H1 (cell line): ENCODE results near the gene WDR7. TPM values are rescaled to one million over a fixed set of nuclear protein-coding genes. Genes with fewer than 3 reads are reported as not detected.

Source experiments
- CTCF ChIA-PET: fragments of 300-600 bp; sonication (Branson Sonifier 250); formaldehyde crosslinking; loops from one replicate; lab custom pipeline; 2021; ENCODE audit not compliant: partially characterized antibody; lab: Charles Lee
- POLR2A ChIA-PET: fragments of 300-600 bp; sonication (Branson Sonifier 250); formaldehyde crosslinking; loops from one replicate; lab custom pipeline; 2021; ENCODE audit warnings: inconsistent platforms; ENCODE audit not compliant: partially characterized antibody; lab: Charles Lee
- DNase-seq, 2 experiments: peaks; one replicate each; pipeline versions ENCODE4 v3.0.0 to v3.0.0-alpha.2; 2010 to 2022; ENCODE audit warnings: low spot score in 2 of 2, low read depth in 1 of 2, mixed read lengths in 1 of 2
- FAIRE-seq: peaks from 2 replicates; lab custom pipeline; 2011; peaks lifted over from hg19 to GRCh38; lab: Jason Lieb, UNC
- H2AFZ ChIP-seq: 2 replicates; pipeline ENCODE4 v1.8.1; 2012; ENCODE audit warnings: low read length, inconsistent platforms
- H2AK5ac ChIP-seq: 2 replicates; pipeline ENCODE4 v1.6.1; 2013; ENCODE audit warnings: low read depth, low read length
- H2BK120ac ChIP-seq: replicated peaks from 2 replicates; pipeline ENCODE3; 2013; ENCODE audit warnings: low read depth, low read length, inconsistent platforms
- H2BK12ac ChIP-seq: 2 replicates; pipeline ENCODE4 v1.6.1; 2013; ENCODE audit warnings: low read depth, low read length
- H2BK15ac ChIP-seq: 2 replicates; pipeline ENCODE4 v1.6.1; 2013; ENCODE audit warnings: low read length
- H2BK20ac ChIP-seq: 2 replicates; pipeline ENCODE4 v1.6.1; 2013; ENCODE audit warnings: low read length
- H2BK5ac ChIP-seq: 2 replicates; pipeline ENCODE4 v1.6.1; 2013; ENCODE audit warnings: low read depth, low read length
- H3K14ac ChIP-seq: 2 replicates; pipeline ENCODE4 v1.6.1; 2013; ENCODE audit warnings: inconsistent platforms; ENCODE audit not compliant: insufficient read length
- H3K18ac ChIP-seq: 2 replicates; pipeline ENCODE4 v1.6.1; 2013; ENCODE audit warnings: low read length; ENCODE audit errors: extremely low read depth
- H3K23ac ChIP-seq: 2 replicates; pipeline ENCODE4 v1.6.1; 2013; ENCODE audit warnings: inconsistent platforms; ENCODE audit not compliant: insufficient read length
- H3K23me2 ChIP-seq: 2 replicates; pipeline ENCODE4 v1.6.1; 2013; ENCODE audit warnings: low read depth, low read length
- H3K27ac ChIP-seq: 2 replicates; pipeline ENCODE4 v1.6.1; 2011; ENCODE audit warnings: low read depth, low read length, inconsistent platforms
- H3K27me3 ChIP-seq, 4 experiments: replicated peaks in 1 of 4; 1 replicate in 1 of 4; 2 replicates in 3 of 4; pipeline versions ENCODE4 v1.6.1 to v1.8.1; 2011 to 2013; ENCODE audit warnings: low read length in 3 of 4, mild to moderate bottlenecking in 3 of 4, inconsistent platforms in 2 of 4, mixed read lengths in 2 of 4, moderate library complexity in 1 of 4; ENCODE audit not compliant: control insufficient read depth in 3 of 4, insufficient read depth in 3 of 4; ENCODE audit errors: extremely low read depth in 1 of 4
- H3K36me3 ChIP-seq, 4 experiments: 2 replicates each; pipeline versions ENCODE4 v1.6.1 to v1.8.1; 2011 to 2013; ENCODE audit warnings: mild to moderate bottlenecking in 4 of 4, low read length in 3 of 4, moderate library complexity in 2 of 4, control low read depth in 1 of 4, inconsistent platforms in 1 of 4; ENCODE audit not compliant: insufficient read depth in 4 of 4, control insufficient read depth in 2 of 4
- H3K4ac ChIP-seq: replicated peaks from 2 replicates; pipeline ENCODE3; 2013; ENCODE audit warnings: low read length, low read depth, mixed read lengths, inconsistent platforms; ENCODE audit not compliant: insufficient read length
- H3K4me1 ChIP-seq, 4 experiments: replicated peaks in 1 of 4; 1 replicate in 1 of 4; 2 replicates in 3 of 4; pipeline versions ENCODE4 v1.6.1 to v1.8.1; 2011 to 2013; ENCODE audit warnings: low read length in 3 of 4, inconsistent platforms in 2 of 4, mixed read lengths in 1 of 4; ENCODE audit not compliant: insufficient read depth in 4 of 4, control insufficient read depth in 3 of 4
- H3K4me2 ChIP-seq, 2 experiments: 2 replicates each; pipeline versions ENCODE4 v1.6.1 to v1.8.1; 2011 to 2013; ENCODE audit warnings: low read depth in 2 of 2, low read length in 2 of 2, control low read depth in 1 of 2, inconsistent platforms in 1 of 2, mild to moderate bottlenecking in 1 of 2; ENCODE audit not compliant: insufficient read depth in 1 of 2
- H3K4me3 ChIP-seq, 4 experiments: fragments of 200-600, 300-600 bp in 1 of 4; sonication (generic), shearing (Covaris generic), sonication (Bioruptor Twin) in 1 of 4; 2 replicates each; pipeline versions ENCODE4 v1.5.1 to v1.8.1; 2011 to 2016; ENCODE audit warnings: low read length in 4 of 4, low read depth in 3 of 4, control low read depth in 2 of 4, inconsistent platforms in 2 of 4, mild to moderate bottlenecking in 2 of 4, mixed read lengths in 1 of 4, moderate library complexity in 1 of 4; ENCODE audit not compliant: insufficient read depth in 2 of 4; ENCODE audit errors: extremely low read depth in 1 of 4
- H3K56ac ChIP-seq: replicated peaks from 2 replicates; pipeline ENCODE3; 2013; ENCODE audit warnings: low read depth, mild to moderate bottlenecking, mixed read lengths, low read length, inconsistent platforms; ENCODE audit not compliant: insufficient read length
- H3K79me1 ChIP-seq: 2 replicates; pipeline ENCODE4 v1.6.1; 2013; ENCODE audit warnings: low read depth, low read length, control low read depth
- H3K79me2 ChIP-seq, 2 experiments: 2 replicates each; pipeline versions ENCODE4 v1.6.1 to v1.8.1; 2012 to 2013; ENCODE audit warnings: low read length in 2 of 2, mild to moderate bottlenecking in 2 of 2, inconsistent platforms in 1 of 2; ENCODE audit not compliant: insufficient read depth in 2 of 2, control insufficient read depth in 1 of 2
- H3K9ac ChIP-seq, 4 experiments: replicated peaks in 1 of 4; 1 replicate in 1 of 4; 2 replicates in 3 of 4; pipeline versions ENCODE4 v1.6.1 to v1.8.1; 2011 to 2013; ENCODE audit warnings: low read depth in 3 of 4, low read length in 3 of 4, control low read depth in 2 of 4, mild to moderate bottlenecking in 2 of 4, moderate library complexity in 2 of 4, inconsistent platforms in 1 of 4; ENCODE audit errors: extremely low read depth in 1 of 4
- H3K9me3 ChIP-seq, 2 experiments: 2 replicates each; pipeline versions ENCODE4 v1.6.1 to v1.8.1; 2012 to 2013; ENCODE audit warnings: mild to moderate bottlenecking in 2 of 2, moderate library complexity in 2 of 2, control low read depth in 1 of 2, inconsistent platforms in 1 of 2, low read depth in 1 of 2, low read length in 1 of 2, mixed read lengths in 1 of 2; ENCODE audit not compliant: insufficient read depth in 2 of 2
- H4K20me1 ChIP-seq, 2 experiments: replicated peaks in 1 of 2; 2 replicates each; pipeline versions ENCODE3 to v1.8.1; 2011 to 2013; ENCODE audit warnings: inconsistent platforms in 2 of 2, low read length in 2 of 2, mild to moderate bottlenecking in 1 of 2; ENCODE audit not compliant: insufficient read depth in 2 of 2, control insufficient read depth in 1 of 2
- H4K5ac ChIP-seq: 2 replicates; pipeline ENCODE4 v1.6.1; 2013; ENCODE audit warnings: low read length, low read depth, mixed read lengths, inconsistent platforms; ENCODE audit not compliant: insufficient read length
- H4K8ac ChIP-seq: 2 replicates; pipeline ENCODE4 v1.8.0; 2013; ENCODE audit warnings: mild to moderate bottlenecking, moderate library complexity, low read length, inconsistent platforms; ENCODE audit not compliant: insufficient read depth; ENCODE audit errors: extremely low read depth
- H4K91ac ChIP-seq: replicated peaks from 2 replicates; pipeline ENCODE3; 2013; ENCODE audit warnings: low read length, mixed read lengths, inconsistent platforms; ENCODE audit not compliant: insufficient read length
- ATF2 ChIP-seq: IDR thresholded peaks from 2 replicates; pipeline ENCODE4 v1.6.1; 2012; ENCODE audit warnings: low read length, inconsistent platforms
- EGR1 ChIP-seq: IDR thresholded peaks from 2 replicates; pipeline ENCODE4 v1.6.1; 2011; ENCODE audit warnings: low read depth, low read length, borderline replicate concordance
- EZH2 ChIP-seq: fragments of 200-600 bp; sonication (generic); IDR thresholded peaks from 2 replicates; pipeline ENCODE4 v1.7.1; 2012; ENCODE audit warnings: low read depth, mild to moderate bottlenecking, moderate library complexity, low read length, inconsistent platforms; ENCODE audit not compliant: severe bottlenecking
- GTF2F1 ChIP-seq: IDR thresholded peaks from 2 replicates; pipeline ENCODE4 v1.6.1; 2012; ENCODE audit warnings: low read depth, low read length, improper control_type of control experiment, borderline replicate concordance
- JUND ChIP-seq: IDR thresholded peaks from 2 replicates; pipeline ENCODE4 v1.6.1; 2011; ENCODE audit warnings: mild to moderate bottlenecking, improper control_type of control experiment, low read length
- PHF8 ChIP-seq: fragments of 200-600 bp; sonication (generic); conservative IDR thresholded peaks from 2 replicates; pipeline ENCODE4 v1.7.1; 2012; ENCODE audit warnings: low read depth, mild to moderate bottlenecking, inconsistent platforms, low read length, moderate library complexity
- POU5F1 ChIP-seq: IDR thresholded peaks from 2 replicates; pipeline ENCODE4 v1.6.1; 2011; ENCODE audit warnings: low read depth, mild to moderate bottlenecking, low read length, moderate library complexity
- RNF2 ChIP-seq: fragments of 200-900, 300-1000 bp; sonication (generic); IDR thresholded peaks from 2 replicates; pipeline ENCODE4 v1.7.1; 2016; ENCODE audit warnings: borderline replicate concordance, low read depth, mild to moderate bottlenecking, antibody characterized with exemption, low read length; ENCODE audit not compliant: poor library complexity, severe bottlenecking; ENCODE audit errors: missing control alignments
- SIX5 ChIP-seq: IDR thresholded peaks from 2 replicates; pipeline ENCODE4 v1.6.1; 2011; ENCODE audit warnings: mild to moderate bottlenecking, low read depth, low read length
- SRF ChIP-seq: IDR thresholded peaks from 2 replicates; pipeline ENCODE4 v1.6.1; 2011; ENCODE audit warnings: mild to moderate bottlenecking, low read depth, low read length, moderate library complexity
- SUZ12 ChIP-seq: fragments of 200-600 bp; sonication (generic); IDR thresholded peaks from 2 replicates; pipeline ENCODE4 v1.6.1; 2012; ENCODE audit warnings: mild to moderate bottlenecking, inconsistent platforms, low read length, moderate library complexity, mixed read lengths
- WGBS, 2 experiments: shearing (Covaris generic) in 1 of 2; methylation state at CpG; one replicate each; pipeline versions ENCODE4 v1.1.6 to v1.1.7; 2013 to 2015; ENCODE audit warnings: low lambda C conversion rate in 2 of 2, mixed read lengths in 2 of 2, inconsistent platforms in 1 of 2, low coverage in 1 of 2, missing lambda C conversion rate in 1 of 2; ENCODE audit not compliant: insufficient replicate concordance in 2 of 2, insufficient coverage in 1 of 2, insufficient read length in 1 of 2; ENCODE audit errors: extremely low coverage in 1 of 2, missing lambda C conversion rate in 1 of 2; 5-methylcytosine and 5-hydroxymethylcytosine counted together
- polyA plus RNA-seq, 7 experiments: library from polyadenylated mRNA; depleted of rRNA in 3 of 7; stranded (reverse) in 5 of 7; unstranded in 2 of 7; fragments of >200 nt in 5 of 7; fragments of 200-250 nt in 2 of 7; gene quantifications; 1 replicate in 5 of 7; 2 replicates in 1 of 7; 4 replicates in 1 of 7; pipeline versions ENCODE4 v1.2.1 to v1.2.3, GENCODE V29; 2011 to 2013; ENCODE audit warnings: missing spikeins in 2 of 7, mixed read lengths in 2 of 7
- total RNA-seq: library from RNA; stranded (reverse); fragmentation: NEBNext Ultra II Directional; extraction: Animal tissue kit (Norgen Biotek cat#: 25700); gene quantifications from 2 replicates; pipeline ENCODE4 v1.2.1, GENCODE V29; 2021
- TF ChIP-seq, protein P1 (sequence below): IDR thresholded peaks from 2 replicates; pipeline ENCODE4 v1.6.1; 2011; ENCODE audit warnings: low read depth, mild to moderate bottlenecking, low read length; ENCODE audit not compliant: insufficient read depth

The WDR7 gene
- total and polyA plus RNA-seq, 2 of the 8 experiments (the other 6 are each of a cell fraction or from before 2014, with no cell fraction given) = 5.5 to 15.2 TPM

- Histone ChIP-seq H2BK12ac (no peak overlapping the region), H3K9ac (no peak overlapping the region), H3K23me2 (no peaks in the 10 kb centered on the region), H4K8ac (no peak overlapping the region), H3K79me1 (no peaks in the 10 kb centered on the region), H2BK20ac (no peak overlapping the region), H3K4ac (no peak overlapping the region), H2AK5ac (no peak overlapping the region), H3K4me1 (no peaks in the 10 kb centered on the region; a peak in 2 of 7 replicates), H3K14ac (no peak overlapping the region), H2BK120ac (no peak overlapping the region), H3K4me3 (no peak overlapping the region), H2BK5ac (no peak overlapping the region), H2BK15ac (no peak overlapping the region), H3K36me3 (no peaks in the 10 kb centered on the region), H2AFZ (no peak overlapping the region), H3K27ac (no peak overlapping the region), H3K23ac (no peak overlapping the region), H4K20me1 (no peaks in the 10 kb centered on the region), H3K56ac (no peak overlapping the region), H3K18ac (no peak overlapping the region), H4K5ac (no peak overlapping the region), H3K79me2 (no peaks in the 10 kb centered on the region), H3K4me2 (no peak overlapping the region), H4K91ac (no peak overlapping the region), H3K9me3 (no peaks in the 10 kb centered on the region), H3K27me3 (no peaks in the 10 kb centered on the region)
- 95% methylated on average over 8 of the region's 9 CpGs; no CpG with 5 or more reads in 1 of the 2 experiments for WGBS, 2 experiments
- FAIRE-seq (no peak), DNase-seq (no peak)
- ChIA-PET CTCF (interaction anchor here (1.1 to 1.5 kb wide), 3 partner anchors 37 to 143 kb away, joined by 3 to 4 read pairs (median 3); no protein-coding TSS in a partner anchor), POLR2A (no interaction called here)
- TF ChIP-seq EZH2 = no peak
- TF ChIP-seq, protein P1, sequence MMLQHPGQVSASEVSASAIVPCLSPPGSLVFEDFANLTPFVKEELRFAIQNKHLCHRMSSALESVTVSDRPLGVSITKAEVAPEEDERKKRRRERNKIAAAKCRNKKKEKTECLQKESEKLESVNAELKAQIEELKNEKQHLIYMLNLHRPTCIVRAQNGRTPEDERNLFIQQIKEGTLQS = no peak
- no peak for TF ChIP-seq SIX5
- TF ChIP-seq GTF2F1 = no peak
- no peak for TF ChIP-seq RNF2
- TF ChIP-seq ATF2 = no peak
- no peak for TF ChIP-seq JUND
- no peak for TF ChIP-seq SRF
- no peak for TF ChIP-seq PHF8
- TF ChIP-seq EGR1 = no peak
- TF ChIP-seq SUZ12 = no peak
- no peak for TF ChIP-seq POU5F1
These were observed 180.8 kb downstream of the WDR7 start for GRCh38 chr18:56831988-56832387.
